Measurements from ENCODE around the gene KRT4. TPM values are rescaled to one million over a fixed set of nuclear protein-coding genes. Genes with fewer than 3 reads are reported as not detected.

The KRT4 gene
- total RNA-seq, 1 donor from 2014 or later: not detected

DNA sequence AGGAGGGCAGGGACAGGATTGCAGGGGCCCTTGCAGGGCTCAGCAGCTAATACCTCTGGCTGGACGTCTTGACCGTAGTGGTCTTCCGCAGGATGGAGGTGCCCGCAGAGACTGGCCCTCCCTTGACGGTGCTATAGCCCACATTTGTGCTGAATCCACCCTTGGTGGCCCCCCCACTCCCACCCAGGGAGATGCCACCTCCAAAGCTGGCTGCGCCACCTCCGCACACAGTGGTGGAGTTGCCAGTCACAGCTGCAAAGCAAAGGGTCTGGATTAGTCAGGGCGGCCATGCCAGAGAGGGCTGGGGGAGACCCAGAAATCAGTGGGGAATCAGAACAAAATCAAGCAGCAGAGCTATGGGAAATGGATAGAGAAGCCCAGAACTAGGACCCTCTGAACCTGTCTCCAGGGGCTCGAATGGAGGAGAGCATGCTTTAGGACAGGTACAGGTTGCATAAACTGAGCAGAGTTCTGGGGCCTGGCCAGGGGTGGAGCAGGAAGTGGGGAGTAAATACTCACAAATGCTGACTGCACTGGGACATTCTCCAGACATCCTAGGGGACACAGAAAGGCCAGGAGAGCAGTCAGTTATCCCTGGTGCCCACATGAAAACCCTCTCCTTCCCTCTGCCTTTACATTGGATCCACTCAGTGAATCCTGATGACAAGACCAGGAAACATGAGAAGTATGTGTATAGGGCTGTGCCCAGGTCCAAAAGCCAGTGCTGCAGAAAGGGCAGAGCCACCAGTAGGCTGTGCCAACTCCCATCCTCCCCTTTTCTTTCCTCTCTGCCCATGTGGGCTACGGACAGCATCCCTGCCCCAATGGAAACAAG, 8.1 kb upstream of the KRT4 start:
- Histone ChIP-seq H3K4me3 (ENCODE audit: low read depth, low read length) (no peak overlapping the region), H3K27me3 (ENCODE audit: control insufficient read depth, insufficient read depth, low read length) (peaks cover 2% of the 10 kb centered on the region), H3K36me3 (ENCODE audit: control insufficient read depth, insufficient read depth, low read length) (no peaks in the 10 kb centered on the region)
- no peak for DNase-seq (ENCODE audit: low read depth)
- TF ChIP-seq CTCF (IDR thresholded peaks at IDR 0.05; ENCODE audit: insufficient read depth, low read length, poor library complexity, severe bottlenecking): no peak

DNA sequence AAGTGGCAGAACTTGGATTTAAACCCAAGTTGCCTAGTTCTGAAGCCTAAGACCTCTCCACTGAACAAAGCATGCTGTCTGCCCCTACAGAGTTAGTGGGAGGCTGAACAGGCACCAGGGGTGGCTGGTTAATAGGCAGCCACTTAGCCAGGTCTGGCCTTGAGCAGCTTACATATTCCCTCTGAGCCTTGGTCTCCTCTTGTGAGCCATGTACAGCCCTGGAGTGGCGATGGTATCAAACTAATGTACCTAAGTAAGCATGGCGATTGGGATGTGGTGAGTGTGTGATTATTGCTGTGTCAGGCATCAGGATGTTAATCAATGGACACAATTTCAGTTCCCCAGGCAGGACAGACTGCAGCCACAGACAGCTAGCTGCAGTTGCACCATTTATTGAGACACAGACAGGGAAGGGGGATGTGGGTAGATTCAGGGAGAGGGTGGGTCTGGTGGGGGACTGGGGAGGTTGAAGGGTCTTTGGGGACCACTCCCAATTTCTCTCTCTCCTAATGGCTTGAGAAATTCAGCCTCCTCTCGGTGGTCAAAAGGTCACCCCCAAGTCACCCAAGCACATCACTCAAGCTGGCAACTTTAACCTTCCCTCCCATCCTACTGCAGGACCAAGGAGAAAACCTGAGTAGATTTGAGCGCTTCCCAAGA, 7.3 kb upstream of the KRT4 start:
- Histone ChIP-seq H3K4me3 (ENCODE audit: low read depth, low read length) (no peak overlapping the region), H3K36me3 (ENCODE audit: control insufficient read depth, insufficient read depth, low read length) (no peaks in the 10 kb centered on the region), H3K27me3 (ENCODE audit: control insufficient read depth, insufficient read depth, low read length) (peaks cover 2% of the 10 kb centered on the region)
- DNase-seq (ENCODE audit: low read depth): no peak
- TF ChIP-seq CTCF (IDR thresholded peaks at IDR 0.05; ENCODE audit: insufficient read depth, low read length, poor library complexity, severe bottlenecking): no peak

- no peak for TF ChIP-seq CTCF (IDR thresholded peaks at IDR 0.05; ENCODE audit: insufficient read depth, low read length, poor library complexity, severe bottlenecking)
- Histone ChIP-seq H3K4me3 (ENCODE audit: low read depth, low read length) (no peak overlapping the region), H3K27me3 (ENCODE audit: control insufficient read depth, insufficient read depth, low read length) (peaks cover 2% of the 10 kb centered on the region), H3K36me3 (ENCODE audit: control insufficient read depth, insufficient read depth, low read length) (no peaks in the 10 kb centered on the region)
- DNase-seq (ENCODE audit: low read depth): no peak
These were observed 6.6 kb upstream of the KRT4 start for GRCh38 chr12:52820521-52820920.

GRCh38 chr12:52819731-52820510, 6.0 kb upstream of the KRT4 start:
- Histone ChIP-seq H3K36me3 (ENCODE audit: control insufficient read depth, insufficient read depth, low read length) (no peaks in the 10 kb centered on the region), H3K27me3 (ENCODE audit: control insufficient read depth, insufficient read depth, low read length) (peaks cover 2% of the 10 kb centered on the region), H3K4me3 (ENCODE audit: low read depth, low read length) (no peak overlapping the region)
- DNase-seq (ENCODE audit: low read depth): no peak
- TF ChIP-seq CTCF (IDR thresholded peaks at IDR 0.05; ENCODE audit: insufficient read depth, low read length, poor library complexity, severe bottlenecking): no peak

- no peak for TF ChIP-seq CTCF (IDR thresholded peaks at IDR 0.05; ENCODE audit: insufficient read depth, low read length, poor library complexity, severe bottlenecking)
- DNase-seq (ENCODE audit: low read depth): no peak
- Histone ChIP-seq H3K4me3 (ENCODE audit: low read depth, low read length) (no peak overlapping the region), H3K36me3 (ENCODE audit: control insufficient read depth, insufficient read depth, low read length) (no peaks in the 10 kb centered on the region), H3K27me3 (ENCODE audit: control insufficient read depth, insufficient read depth, low read length) (peaks cover 2% of the 10 kb centered on the region)
These were observed 5.0 kb upstream of the KRT4 start for GRCh38 chr12:52818887-52819420.

Measured in kidney epithelial cell (primary cell).